Choroid plexus epithelial cell (primary cell): Measurements from ENCODE around the gene EIF3B.
"Not testable (repeated sequence)": the region's sequence is repeated elsewhere in the genome, so short reads cannot be mapped to it uniquely, and the experiment has no call there.

Source experiments
- DNase-seq: peaks from one replicate; pipeline ENCODE4 v3.0.0-alpha.2; 2010; ENCODE audit warnings: low read depth
- H3K4me3 ChIP-seq: 2 replicates; pipeline ENCODE4 v1.5.1; 2011; ENCODE audit warnings: low read depth, mild to moderate bottlenecking, control low read depth, low read length, moderate library complexity
- TF ChIP-seq, protein P1 (sequence below): conservative IDR thresholded peaks from 2 replicates; pipeline ENCODE4 v1.5.1; 2011; ENCODE audit warnings: low read depth, mild to moderate bottlenecking, control low read depth, inconsistent platforms, low read length, moderate library complexity

EIF3B gene

DNA sequence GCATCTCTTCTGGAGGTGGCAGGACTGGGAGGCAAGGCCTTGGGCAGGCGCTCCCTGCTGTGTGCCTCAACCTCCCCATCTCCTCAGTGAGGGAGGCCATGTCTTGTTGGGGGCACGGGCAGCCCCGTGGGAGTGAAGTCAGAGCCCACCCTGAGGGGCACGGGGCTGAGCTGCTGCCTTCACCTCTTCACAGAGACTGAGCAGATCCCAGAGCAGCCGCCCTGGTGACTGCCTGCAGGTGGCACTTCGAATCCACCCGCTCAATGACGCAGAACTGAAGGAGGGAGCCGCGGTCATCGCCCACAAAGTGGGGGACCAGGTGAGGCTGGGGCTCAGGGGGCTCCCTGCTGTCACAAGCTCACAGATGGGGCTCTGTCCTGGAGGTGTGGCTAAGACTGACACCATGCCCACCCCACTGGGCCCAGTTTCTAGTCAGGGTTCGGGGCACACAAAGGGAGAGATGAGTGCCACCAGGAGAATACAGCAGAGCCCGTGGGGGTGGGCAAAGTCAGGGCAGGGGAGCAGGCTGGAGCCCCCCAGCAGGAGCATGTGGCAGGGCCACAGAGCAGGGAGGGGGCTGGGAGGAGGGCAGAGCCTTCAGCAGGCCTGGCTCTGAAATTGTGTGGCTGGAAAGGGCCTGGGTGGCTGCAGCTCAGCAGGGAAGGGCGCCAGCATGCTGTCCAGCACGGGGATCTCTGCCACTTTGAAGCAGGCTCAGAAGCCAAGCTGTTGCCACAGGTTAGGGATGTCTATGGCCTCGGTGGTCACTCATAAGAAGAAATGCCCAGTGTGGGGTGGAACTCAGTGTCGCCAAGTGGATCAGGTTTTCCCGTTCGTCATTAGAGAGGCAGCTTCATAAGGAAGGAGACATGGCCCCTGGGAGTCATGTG lies 30.0 kb downstream of the EIF3B start:
- DNase-seq: no peak
- TF ChIP-seq, protein P1, sequence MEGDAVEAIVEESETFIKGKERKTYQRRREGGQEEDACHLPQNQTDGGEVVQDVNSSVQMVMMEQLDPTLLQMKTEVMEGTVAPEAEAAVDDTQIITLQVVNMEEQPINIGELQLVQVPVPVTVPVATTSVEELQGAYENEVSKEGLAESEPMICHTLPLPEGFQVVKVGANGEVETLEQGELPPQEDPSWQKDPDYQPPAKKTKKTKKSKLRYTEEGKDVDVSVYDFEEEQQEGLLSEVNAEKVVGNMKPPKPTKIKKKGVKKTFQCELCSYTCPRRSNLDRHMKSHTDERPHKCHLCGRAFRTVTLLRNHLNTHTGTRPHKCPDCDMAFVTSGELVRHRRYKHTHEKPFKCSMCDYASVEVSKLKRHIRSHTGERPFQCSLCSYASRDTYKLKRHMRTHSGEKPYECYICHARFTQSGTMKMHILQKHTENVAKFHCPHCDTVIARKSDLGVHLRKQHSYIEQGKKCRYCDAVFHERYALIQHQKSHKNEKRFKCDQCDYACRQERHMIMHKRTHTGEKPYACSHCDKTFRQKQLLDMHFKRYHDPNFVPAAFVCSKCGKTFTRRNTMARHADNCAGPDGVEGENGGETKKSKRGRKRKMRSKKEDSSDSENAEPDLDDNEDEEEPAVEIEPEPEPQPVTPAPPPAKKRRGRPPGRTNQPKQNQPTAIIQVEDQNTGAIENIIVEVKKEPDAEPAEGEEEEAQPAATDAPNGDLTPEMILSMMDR: peak; percentile 32
- H3K4me3 ChIP-seq: no peak overlapping the region

DNA sequence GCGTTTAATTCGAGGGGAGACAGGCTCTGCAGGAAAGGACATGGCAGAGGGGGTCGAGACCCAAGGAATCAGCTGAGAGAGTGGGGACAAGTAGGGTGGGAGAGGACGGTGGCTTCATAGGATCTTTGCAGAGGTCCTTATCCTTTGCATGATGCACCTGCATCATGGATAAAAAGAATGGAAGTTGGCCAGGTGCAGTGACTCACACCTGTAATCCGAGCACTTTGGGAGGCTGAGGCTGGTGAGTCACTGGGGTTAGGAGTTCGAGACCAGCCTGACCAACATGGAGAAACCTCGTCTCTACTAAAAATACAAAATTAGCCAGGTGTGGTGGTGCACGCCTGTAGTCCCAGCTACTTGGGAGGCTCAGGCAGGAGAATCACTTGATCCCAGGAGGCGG lies 31.5 kb downstream of the EIF3B start:
- not testable (repeated sequence) for DNase-seq, H3K4me3 ChIP-seq

DNA sequence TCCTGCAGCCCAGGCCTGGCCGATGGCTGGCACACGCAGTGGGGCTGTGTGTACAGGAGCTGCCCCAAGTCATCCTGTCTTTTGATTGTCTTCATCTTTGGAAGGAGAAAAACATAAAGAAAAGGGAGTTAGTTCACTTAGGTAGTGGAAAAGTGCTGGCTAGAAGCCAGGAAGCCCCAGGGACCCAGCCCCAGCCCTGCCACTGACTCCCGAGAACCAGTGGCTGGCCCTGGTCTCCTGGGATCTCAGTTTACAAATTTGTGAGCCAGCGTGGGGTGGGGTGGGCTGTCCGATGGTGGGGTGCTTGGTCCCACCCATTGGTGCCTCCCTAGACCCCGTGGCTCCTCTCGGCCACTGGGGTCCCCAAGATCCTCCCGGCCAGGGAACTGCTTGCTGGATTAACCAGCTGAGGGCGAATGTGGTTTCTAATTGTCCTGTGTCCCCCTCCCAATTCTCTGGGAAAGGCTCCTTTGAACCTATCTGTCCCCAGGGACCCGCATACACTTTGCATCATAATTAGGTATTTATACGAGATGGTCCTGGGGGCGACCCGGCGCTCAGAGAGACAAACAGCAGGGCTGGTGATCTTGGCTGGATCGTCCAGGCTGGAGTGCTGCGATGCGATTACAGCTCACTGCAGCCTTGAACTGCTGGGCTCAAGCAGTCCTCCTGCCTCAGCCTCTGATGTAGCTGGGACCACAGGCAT lies 32.5 kb downstream of the EIF3B start:
- no peak for DNase-seq
- no peak overlapping the region for H3K4me3 ChIP-seq
- TF ChIP-seq, protein P1: no peak

DNA sequence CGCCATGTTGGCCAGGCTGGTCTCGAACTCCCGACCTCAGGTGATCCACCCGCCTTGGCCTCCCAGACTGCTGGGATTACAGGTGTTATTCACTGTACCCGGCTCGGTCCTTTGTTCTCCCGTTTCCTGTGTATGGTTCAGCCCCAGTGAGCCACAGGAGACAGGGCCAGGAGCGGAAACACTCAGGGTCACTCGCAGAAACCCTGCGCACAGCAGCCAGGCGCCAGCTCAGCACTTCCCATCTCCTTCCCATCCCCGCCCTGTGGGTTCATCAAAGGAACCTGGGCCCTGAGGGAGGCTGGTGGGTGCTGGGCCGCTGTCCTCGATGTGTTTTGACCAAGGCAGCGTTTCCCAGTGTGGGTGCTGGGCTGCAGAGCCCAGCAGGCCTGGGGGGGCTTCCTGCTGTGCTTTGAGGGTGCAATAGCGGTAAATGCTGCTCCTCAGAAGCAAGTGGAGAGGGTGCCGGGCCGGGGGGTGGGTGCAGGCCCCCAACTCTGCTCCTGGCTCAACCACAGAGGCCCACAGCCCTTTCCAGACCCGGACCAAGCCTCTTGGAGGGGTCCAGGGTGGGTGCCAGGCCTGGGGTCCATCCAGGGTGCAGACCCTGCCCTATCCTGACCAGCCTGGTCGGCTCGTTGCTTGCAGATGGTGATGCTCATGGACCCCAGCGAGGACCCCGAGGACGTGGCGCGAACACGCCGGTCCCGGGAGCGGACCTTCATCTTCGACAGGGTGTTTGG lies 33.4 kb downstream of the EIF3B start:
- DNase-seq: no peak
- no peak overlapping the region for H3K4me3 ChIP-seq
- TF ChIP-seq, protein P1: no peak

DNA sequence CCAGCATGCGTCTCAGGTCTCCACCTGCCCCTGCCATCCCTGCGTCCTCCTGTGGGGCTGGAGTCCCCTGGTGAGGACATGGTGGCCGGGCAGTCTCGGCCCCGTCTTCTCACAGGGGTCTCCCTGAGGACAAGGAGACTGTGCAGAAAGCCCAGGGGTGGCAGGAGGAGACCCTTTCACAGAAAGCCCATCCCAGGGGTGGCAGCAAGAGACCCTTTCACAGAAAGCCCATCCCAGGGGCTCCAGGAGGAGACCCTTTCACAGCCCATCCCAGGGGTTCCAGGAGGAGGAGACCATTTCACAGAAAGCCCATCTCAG lies 34.0 kb downstream of the EIF3B start:
- no peak for DNase-seq
- TF ChIP-seq, protein P1: no peak
- no peak overlapping the region for H3K4me3 ChIP-seq

DNA sequence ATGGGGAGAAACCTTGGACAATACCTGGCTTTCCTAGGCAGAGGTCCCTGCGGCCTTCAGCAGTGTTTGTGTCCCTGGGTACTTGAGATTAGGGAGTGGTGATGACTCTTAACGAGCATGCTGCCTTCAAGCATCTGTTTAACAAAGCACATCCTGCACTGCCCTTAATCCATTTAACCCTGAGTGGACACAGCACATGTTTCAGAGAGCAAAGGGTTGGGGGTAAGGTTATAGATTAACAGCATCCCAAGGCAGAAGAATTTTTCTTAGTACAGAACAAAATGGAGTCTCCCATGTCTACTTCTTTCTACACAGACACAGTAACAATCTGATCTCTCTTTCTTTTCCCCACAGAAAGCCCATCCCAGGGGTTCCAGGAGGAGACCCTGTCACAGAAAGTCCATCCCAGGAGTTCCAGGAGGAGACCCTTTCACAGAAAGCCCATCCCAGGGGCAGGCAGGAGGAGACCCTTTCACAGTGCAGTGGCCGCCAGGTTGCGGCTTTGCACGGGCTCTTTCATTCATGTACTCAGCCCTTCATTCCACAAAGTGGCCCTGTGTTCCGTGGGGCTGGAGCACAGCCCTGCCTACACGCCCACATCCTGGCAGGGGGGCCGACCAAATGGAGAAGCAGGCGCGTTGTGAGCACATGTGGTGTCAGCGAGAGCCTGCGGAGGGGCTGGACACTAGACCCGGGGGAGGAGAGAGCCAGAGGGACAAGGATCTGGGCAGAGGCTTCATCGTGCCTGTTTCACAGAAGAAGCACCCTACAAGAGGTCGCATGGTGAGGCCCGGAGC lies 35.6 kb downstream of the EIF3B start:
- peak; percentile 78 for DNase-seq

DNA sequence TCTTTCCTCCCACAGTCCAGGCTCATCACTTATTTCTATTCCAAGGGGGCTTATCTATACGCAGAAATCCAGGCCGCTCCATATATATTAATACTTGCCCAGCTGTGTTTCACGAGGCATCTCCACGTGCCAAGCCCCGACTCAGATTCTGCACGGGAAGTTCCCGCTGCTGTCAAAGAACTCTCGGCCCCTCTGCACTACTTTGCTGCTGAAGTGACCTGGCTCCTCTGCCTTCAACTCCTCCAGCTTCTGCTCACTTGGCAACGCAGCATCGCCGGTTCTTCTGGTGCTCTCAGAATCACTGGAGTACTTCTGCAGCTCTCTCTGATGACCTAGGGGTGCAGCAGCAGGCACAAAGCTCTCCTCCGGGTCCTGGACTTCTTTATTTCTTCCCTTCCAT lies 39.1 kb downstream of the EIF3B start:
- no peak for DNase-seq
- TF ChIP-seq, protein P1: no peak
- no peak overlapping the region for H3K4me3 ChIP-seq

More for the DNA sequence above, 35.6 kb downstream of the EIF3B start:
- H3K4me3 ChIP-seq: peak overlapping the region; percentile 4
